Stimulated activated CD4-positive, alpha-beta T cell treated with anti-CD3 and anti-CD28 coated beads, Interleukin-2, amount 100 ng/mL, for 24 hours (primary cell): ENCODE results near the gene S100A3.
"Not testable (repeated sequence)": the region's sequence is repeated elsewhere in the genome, so short reads cannot be mapped to it uniquely, and the experiment has no call there.

Experiments
- DNase-seq, 2 donors: peaks; one replicate each; pipeline ENCODE4 v3.0.0-alpha.2; 2020

Gene S100A3

GRCh38 chr1:153548722-153549688 lies at the start of gene S100A3:
S100A3 (minus strand) TSS chr1:153549258; CDS start chr1:153548485, 773 bp downstream.
- DNase-seq, result no peak

GRCh38 chr1:153598309-153599172 lies 49.5 kb upstream of the S100A3 start:
- no peak for DNase-seq

GRCh38 chr1:153597206-153597605 lies 48.1 kb upstream of the S100A3 start:
- DNase-seq, result peak in 1 of 2 donors; percentile 21

GRCh38 chr1:153592748-153593147 lies 43.7 kb upstream of the S100A3 start:
- no peak for DNase-seq

- DNase-seq, result no peak
Measured at GRCh38 chr1:153588482-153588881, 39.4 kb upstream of the S100A3 start.

- DNase-seq, result not testable (repeated sequence)
Measured at GRCh38 chr1:153588033-153588432, 39.0 kb upstream of the S100A3 start.

GRCh38 chr1:153587314-153587713 lies 38.3 kb upstream of the S100A3 start:
- DNase-seq, result no peak

- no peak for DNase-seq
Measured at GRCh38 chr1:153586347-153586746, 37.3 kb upstream of the S100A3 start.

- DNase-seq, result no peak
Measured at GRCh38 chr1:153585006-153585405, 35.9 kb upstream of the S100A3 start.

GRCh38 chr1:153583976-153584375 lies 34.9 kb upstream of the S100A3 start:
- no peak for DNase-seq

GRCh38 chr1:153583514-153583913 lies 34.5 kb upstream of the S100A3 start:
- DNase-seq, result not testable (repeated sequence)

- DNase-seq, result not testable (repeated sequence)
Measured at GRCh38 chr1:153582836-153583235, 33.8 kb upstream of the S100A3 start.

- DNase-seq, result no peak
Measured at GRCh38 chr1:153578936-153579335, 29.9 kb upstream of the S100A3 start.

- no peak for DNase-seq
Measured at GRCh38 chr1:153578490-153578889, 29.4 kb upstream of the S100A3 start.

GRCh38 chr1:153577624-153578051 lies 28.6 kb upstream of the S100A3 start:
- no peak for DNase-seq

- DNase-seq, result no peak
Measured at GRCh38 chr1:153577138-153577537, 28.1 kb upstream of the S100A3 start.

GRCh38 chr1:153575497-153575896 lies 26.4 kb upstream of the S100A3 start:
- not testable (repeated sequence) for DNase-seq

GRCh38 chr1:153575081-153575491 lies 26.0 kb upstream of the S100A3 start:
- not testable (repeated sequence) for DNase-seq

GRCh38 chr1:153573351-153573750 lies 24.3 kb upstream of the S100A3 start:
- no peak for DNase-seq

- DNase-seq, result peak; percentile 59 to 66
Measured at GRCh38 chr1:153572569-153573015, 23.5 kb upstream of the S100A3 start.

- no peak for DNase-seq
Measured at GRCh38 chr1:153571706-153572105, 22.6 kb upstream of the S100A3 start.

- DNase-seq, result no peak
Measured at GRCh38 chr1:153570874-153571273, 21.8 kb upstream of the S100A3 start.

GRCh38 chr1:153569465-153569864 lies 20.4 kb upstream of the S100A3 start:
- no peak for DNase-seq
